SK-N-SH (cell line): ENCODE data around the gene HSPA12A.

Experiments used
- EP300 ChIP-seq, 2 experiments: IDR thresholded peaks; 2 replicates each; pipeline versions ENCODE4 v1.4.0 to v1.6.1; 2012; ENCODE audit warnings: borderline replicate concordance in 1 of 2, low read depth in 1 of 2, low read length in 1 of 2
- EZH2phosphoT487 ChIP-seq: fragments of 200-600 bp; sonication (generic); IDR thresholded peaks from 2 replicates; pipeline ENCODE4 v1.6.1; 2017; ENCODE audit warnings: low read depth, mixed run types, mild to moderate bottlenecking, antibody characterized with exemption, moderate library complexity, borderline replicate concordance
- FOXM1 ChIP-seq: IDR thresholded peaks from 2 replicates; pipeline ENCODE4 v1.4.0; 2012; ENCODE audit warnings: low read depth, mild to moderate bottlenecking
- MAX ChIP-seq: IDR thresholded peaks from 2 replicates; pipeline ENCODE4 v1.4.0; 2012; ENCODE audit warnings: low read depth
- POLR2AphosphoS5 ChIP-seq: IDR thresholded peaks from 2 replicates; pipeline ENCODE4 v1.6.1; 2012; ENCODE audit warnings: low read depth, low read length
- RAD21 ChIP-seq: IDR thresholded peaks from 2 replicates; pipeline ENCODE4 v1.6.1; 2012; ENCODE audit warnings: mild to moderate bottlenecking, low read length
- RFX5 ChIP-seq: IDR thresholded peaks from 2 replicates; pipeline ENCODE4 v1.6.1; 2012; ENCODE audit warnings: mild to moderate bottlenecking, improper control_type of control experiment, low read length
- RXRA ChIP-seq: IDR thresholded peaks from 2 replicates; pipeline ENCODE4 v1.4.0; 2012; ENCODE audit warnings: low read depth, mild to moderate bottlenecking, borderline replicate concordance
- SIN3A ChIP-seq: IDR thresholded peaks from 2 replicates; pipeline ENCODE4 v1.6.1; 2012; ENCODE audit warnings: low read depth, mild to moderate bottlenecking, low read length, moderate library complexity, borderline replicate concordance
- TEAD4 ChIP-seq: IDR thresholded peaks from 2 replicates; pipeline ENCODE4 v1.4.0; 2012; ENCODE audit warnings: mild to moderate bottlenecking, borderline replicate concordance; ENCODE audit not compliant: insufficient read depth
- TF ChIP-seq, protein P1 (sequence below): fragments of 200-600 bp; sonication (generic); IDR thresholded peaks from 2 replicates; pipeline ENCODE4 v1.6.1; 2017; ENCODE audit warnings: antibody characterized with exemption, mild to moderate bottlenecking, moderate library complexity
- TF ChIP-seq, protein P2 (sequence below): fragments of 150-350 bp; IDR thresholded peaks from 2 replicates; pipeline ENCODE4 v1.6.1; 2017; ENCODE audit warnings: antibody characterized with exemption, low read length, low read depth, borderline replicate concordance
- TF ChIP-seq, protein P3 (sequence below): IDR thresholded peaks from 2 replicates; pipeline ENCODE4 v1.4.0; 2012; ENCODE audit warnings: low read depth, borderline replicate concordance

GRCh38 chr10:116779076-116779687 lies 36.8 kb upstream of the HSPA12A start:
- TF ChIP-seq, protein P1, sequence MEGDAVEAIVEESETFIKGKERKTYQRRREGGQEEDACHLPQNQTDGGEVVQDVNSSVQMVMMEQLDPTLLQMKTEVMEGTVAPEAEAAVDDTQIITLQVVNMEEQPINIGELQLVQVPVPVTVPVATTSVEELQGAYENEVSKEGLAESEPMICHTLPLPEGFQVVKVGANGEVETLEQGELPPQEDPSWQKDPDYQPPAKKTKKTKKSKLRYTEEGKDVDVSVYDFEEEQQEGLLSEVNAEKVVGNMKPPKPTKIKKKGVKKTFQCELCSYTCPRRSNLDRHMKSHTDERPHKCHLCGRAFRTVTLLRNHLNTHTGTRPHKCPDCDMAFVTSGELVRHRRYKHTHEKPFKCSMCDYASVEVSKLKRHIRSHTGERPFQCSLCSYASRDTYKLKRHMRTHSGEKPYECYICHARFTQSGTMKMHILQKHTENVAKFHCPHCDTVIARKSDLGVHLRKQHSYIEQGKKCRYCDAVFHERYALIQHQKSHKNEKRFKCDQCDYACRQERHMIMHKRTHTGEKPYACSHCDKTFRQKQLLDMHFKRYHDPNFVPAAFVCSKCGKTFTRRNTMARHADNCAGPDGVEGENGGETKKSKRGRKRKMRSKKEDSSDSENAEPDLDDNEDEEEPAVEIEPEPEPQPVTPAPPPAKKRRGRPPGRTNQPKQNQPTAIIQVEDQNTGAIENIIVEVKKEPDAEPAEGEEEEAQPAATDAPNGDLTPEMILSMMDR: no peak
- TF ChIP-seq, protein P2, sequence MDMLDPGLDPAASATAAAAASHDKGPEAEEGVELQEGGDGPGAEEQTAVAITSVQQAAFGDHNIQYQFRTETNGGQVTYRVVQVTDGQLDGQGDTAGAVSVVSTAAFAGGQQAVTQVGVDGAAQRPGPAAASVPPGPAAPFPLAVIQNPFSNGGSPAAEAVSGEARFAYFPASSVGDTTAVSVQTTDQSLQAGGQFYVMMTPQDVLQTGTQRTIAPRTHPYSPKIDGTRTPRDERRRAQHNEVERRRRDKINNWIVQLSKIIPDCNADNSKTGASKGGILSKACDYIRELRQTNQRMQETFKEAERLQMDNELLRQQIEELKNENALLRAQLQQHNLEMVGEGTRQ: no peak
- no peak for TF ChIP-seq EZH2phosphoT487
- TF ChIP-seq MAX: no peak
- no peak for TF ChIP-seq RAD21
- no peak for TF ChIP-seq RXRA
- no peak for TF ChIP-seq EP300 (IDR thresholded peaks at IDR 0.05; ENCODE audit: borderline replicate concordance in 1 of 2, low read depth in 1 of 2, low read length in 1 of 2)
- TF ChIP-seq SIN3A: no peak
- no peak for TF ChIP-seq RFX5
- TF ChIP-seq TEAD4: no peak
- TF ChIP-seq, protein P3, sequence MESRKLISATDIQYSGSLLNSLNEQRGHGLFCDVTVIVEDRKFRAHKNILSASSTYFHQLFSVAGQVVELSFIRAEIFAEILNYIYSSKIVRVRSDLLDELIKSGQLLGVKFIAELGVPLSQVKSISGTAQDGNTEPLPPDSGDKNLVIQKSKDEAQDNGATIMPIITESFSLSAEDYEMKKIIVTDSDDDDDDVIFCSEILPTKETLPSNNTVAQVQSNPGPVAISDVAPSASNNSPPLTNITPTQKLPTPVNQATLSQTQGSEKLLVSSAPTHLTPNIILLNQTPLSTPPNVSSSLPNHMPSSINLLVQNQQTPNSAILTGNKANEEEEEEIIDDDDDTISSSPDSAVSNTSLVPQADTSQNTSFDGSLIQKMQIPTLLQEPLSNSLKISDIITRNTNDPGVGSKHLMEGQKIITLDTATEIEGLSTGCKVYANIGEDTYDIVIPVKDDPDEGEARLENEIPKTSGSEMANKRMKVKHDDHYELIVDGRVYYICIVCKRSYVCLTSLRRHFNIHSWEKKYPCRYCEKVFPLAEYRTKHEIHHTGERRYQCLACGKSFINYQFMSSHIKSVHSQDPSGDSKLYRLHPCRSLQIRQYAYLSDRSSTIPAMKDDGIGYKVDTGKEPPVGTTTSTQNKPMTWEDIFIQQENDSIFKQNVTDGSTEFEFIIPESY: no peak
- no peak for TF ChIP-seq FOXM1
- TF ChIP-seq POLR2AphosphoS5: no peak
